Stimulated activated CD4-positive, alpha-beta T cell treated with anti-CD3 and anti-CD28 coated beads, Interleukin-15, amount 100 ng/mL, for 48 hours (primary cell): Measurements from ENCODE around the gene HEATR5A.
"Not testable (repeated sequence)": the region's sequence is repeated elsewhere in the genome, so short reads cannot be mapped to it uniquely, and the experiment has no call there.

Experiments used
- DNase-seq, 2 donors: peaks; one replicate each; pipeline ENCODE4 v3.0.0-alpha.2; 2020; ENCODE audit warnings: low read depth in 2 of 2

Gene HEATR5A

GRCh38 chr14:31389946-31390345 lies 30.4 kb downstream of the HEATR5A start:
- no peak for DNase-seq

GRCh38 chr14:31388687-31389413 lies 31.5 kb downstream of the HEATR5A start:
- peak in 1 of 2 donors; percentile 1 for DNase-seq

DNA sequence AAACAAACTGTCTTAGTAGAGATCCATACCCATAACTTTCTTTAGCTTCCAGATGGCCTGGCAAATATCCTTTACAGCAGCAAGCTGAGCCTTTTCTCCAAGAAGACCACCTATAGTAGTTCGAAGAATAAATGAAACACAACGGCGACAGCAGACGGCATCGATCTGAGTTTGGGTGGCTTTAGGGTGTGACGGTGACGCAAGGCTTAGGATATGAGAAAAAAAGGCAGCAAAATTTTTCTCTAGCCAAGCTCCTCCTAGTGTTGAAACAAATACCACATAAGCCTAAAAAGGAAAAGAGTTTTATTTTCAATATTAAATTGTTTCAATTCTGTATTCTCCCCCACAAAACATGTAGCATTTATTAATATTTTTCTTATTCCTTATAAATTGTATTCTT lies 33.3 kb downstream of the HEATR5A start:
- no peak for DNase-seq

- DNase-seq = no peak
These were observed 34.1 kb downstream of the HEATR5A start for GRCh38 chr14:31386271-31386670.

DNA sequence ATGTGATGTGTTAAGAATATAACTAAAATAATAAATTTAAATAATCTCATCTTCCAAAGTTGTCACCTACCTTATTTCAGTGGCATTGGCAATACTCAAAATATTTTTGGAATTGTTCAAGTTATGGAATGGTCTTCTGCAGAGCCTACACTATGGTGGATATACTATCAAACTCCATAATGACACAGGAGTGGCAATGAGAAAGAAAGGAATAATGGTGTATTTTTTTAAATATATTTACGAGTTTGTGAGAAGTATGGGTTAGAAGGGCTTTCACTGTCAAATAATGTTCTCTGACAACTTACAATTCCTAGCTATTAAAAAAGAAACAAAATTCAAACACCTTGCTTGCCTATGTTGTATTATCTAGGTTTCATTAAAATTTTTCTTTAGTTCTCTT lies 38.1 kb downstream of the HEATR5A start:
- DNase-seq = no peak

DNA sequence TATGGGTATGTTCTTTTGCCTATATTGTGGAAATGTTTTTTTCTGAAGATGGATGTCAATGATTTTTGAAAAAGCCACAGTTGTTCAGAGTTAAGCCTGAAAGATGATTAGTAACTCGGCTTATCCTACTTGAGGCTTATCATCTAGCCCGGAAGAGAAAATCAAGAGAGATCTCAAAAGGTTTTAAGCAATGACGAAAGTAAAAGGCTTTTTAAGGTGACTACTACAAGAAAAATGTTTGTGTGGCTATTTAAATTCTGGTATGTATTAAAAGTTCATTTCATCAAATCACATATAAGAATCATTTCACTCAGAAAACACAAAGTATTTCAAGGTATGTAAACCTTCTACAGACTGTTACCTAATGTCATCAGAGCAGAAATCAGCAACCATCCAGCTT lies 40.2 kb downstream of the HEATR5A start:
- DNase-seq = no peak

DNA sequence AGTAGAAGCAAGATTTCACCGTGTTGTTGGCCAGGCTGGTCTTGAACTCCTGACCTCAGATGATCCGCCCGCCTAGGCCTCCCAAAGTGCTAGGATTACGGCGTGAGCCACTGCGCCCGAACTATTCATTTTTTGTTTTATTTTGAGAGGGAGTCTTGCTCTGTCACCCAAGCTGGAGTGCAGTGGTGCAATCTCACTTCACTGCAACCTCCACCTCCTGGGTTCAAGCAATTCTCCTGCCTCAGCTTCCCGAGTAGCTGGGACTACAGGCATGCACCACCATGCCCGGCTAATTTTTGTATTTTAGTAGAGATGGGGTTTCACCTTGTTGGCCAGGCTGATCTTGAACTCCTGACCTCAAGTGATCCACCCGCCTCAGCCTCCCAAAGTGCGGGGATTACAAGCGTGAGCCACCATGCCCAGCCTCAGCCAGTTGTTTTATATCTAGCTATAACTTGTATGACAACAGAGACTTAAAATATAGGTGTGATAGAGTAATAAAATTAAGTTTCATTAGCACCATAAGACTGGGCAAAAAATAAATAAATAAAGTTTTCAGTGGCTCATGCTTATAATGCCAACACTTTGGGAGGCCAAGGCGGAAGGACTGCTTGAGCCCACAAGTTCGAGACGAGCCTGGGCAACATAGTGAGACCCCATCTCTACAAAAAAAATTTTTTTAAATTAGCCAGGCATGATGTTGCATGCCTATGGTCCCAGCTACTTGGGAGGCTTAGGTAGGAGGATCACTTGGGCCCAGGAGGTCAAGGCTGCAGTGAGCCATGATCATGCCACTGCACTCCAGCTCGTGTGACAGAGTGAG lies 41.0 kb downstream of the HEATR5A start:
- not testable (repeated sequence) for DNase-seq

DNA sequence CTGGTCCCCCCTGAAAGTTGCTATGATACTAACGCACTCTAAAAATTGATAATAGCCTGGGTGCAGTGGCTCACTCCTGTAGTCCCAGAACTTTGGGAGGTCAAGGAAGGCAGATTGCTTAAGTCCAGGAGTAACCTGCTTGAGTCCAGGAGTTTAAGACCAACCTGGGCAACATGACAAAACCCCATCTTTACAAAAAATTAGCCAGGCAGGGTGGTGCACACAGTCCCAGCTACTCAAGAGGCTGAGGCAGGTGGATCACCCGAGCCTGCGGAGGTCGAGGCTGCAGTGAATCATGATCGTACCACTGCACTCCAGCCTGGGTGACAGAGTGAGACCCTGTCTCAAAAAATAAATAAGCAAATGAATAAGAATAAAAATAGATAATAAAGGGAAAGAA lies 42.9 kb downstream of the HEATR5A start:
- no peak for DNase-seq

DNA sequence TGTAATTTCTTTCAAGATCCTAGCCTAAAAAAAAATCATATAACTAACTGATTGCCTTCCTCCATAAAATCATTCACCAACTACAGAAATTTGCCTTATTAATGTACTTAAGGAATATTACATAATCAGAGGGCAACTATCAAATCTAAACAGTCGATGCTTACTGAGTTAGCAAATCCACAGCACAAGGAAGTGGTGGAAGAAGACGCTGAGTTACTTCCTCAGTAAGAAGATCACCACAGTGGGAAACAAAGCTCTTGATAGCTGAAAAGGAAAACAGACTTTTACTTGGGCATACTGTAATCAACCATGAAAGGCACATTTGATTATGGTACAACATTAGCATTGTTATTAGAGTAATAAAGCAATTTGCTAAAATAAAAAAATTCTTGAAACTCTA lies 48.7 kb downstream of the HEATR5A start:
- no peak for DNase-seq

GRCh38 chr14:31363331-31364073 lies 56.8 kb downstream of the HEATR5A start:
- no peak for DNase-seq

- DNase-seq = no peak
These were observed 57.6 kb downstream of the HEATR5A start for GRCh38 chr14:31362746-31363145.

GRCh38 chr14:31361761-31362160 lies 58.6 kb downstream of the HEATR5A start:
- not testable (repeated sequence) for DNase-seq

DNA sequence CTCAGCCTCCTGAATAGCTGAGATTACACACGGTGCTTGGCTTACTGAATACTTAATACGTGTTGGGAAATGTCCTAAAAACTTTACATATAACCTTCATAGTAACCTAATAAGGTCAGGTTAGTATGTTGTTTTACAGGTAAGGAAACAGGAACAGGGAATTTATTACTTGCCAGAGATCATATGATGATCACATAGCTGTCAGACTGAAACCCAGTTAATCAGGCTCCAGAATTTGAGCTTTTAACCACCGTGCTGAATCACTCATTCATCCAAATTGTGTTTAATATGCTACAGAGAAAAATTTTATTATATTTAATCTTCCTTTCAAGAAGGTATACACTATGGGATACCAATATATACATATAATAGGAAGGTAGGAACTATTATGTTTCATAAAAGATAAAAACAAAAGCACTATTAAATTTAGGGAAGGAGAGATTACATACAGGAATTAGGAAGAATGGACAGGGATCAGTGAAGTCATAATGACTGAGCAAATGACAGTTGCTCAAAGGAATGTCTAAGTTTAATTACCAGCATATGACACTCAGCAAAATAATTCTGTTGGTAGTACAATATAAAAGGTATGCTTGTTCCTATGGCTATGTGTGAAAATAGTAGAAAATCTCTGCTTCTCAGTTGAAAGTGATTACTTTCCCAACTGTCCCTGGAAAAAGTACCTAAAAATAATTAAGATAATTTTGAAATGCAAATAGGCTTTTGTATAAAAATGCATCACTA lies 59.3 kb downstream of the HEATR5A start:
- no peak for DNase-seq

GRCh38 chr14:31357279-31357678 lies 63.1 kb downstream of the HEATR5A start:
- no peak for DNase-seq

DNA sequence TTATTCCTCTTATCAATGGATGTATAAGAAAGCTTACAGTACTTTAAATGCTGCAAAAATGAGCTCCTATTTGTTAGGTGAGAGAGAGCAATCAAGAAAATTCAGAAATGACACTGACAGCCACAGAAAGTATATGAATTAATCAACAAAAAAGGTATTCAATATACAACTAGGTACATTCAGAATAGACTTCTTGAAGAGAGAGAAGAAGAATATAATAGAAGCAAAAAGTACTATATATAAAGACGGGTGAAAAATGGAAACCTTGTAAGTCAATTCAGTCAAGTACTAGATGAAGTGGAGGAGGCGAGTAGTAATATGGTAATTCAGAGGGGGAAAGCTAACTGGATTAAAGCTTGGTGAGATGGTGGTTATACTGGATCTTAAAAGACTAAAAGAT lies 74.3 kb downstream of the HEATR5A start:
- no peak for DNase-seq

DNA sequence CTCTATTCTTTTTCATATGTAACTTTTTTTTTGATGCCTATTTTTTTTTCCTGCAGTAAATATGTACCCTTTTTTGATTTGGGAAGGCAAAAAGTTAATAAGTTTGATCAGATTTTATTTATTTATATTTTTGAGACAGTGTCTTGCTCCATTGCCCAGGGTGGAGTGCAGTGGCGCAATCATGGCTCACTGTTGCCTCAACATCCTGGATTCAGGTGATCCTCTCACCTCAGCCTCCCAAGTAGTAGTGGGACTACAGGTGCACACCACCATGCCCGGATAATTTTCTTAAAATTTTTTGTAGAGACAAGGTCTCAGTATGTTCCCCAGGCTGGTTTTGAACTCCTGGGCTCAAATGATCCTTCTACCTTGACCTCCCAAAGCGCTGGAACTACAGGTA lies 79.1 kb downstream of the HEATR5A start:
- DNase-seq = no peak

DNA sequence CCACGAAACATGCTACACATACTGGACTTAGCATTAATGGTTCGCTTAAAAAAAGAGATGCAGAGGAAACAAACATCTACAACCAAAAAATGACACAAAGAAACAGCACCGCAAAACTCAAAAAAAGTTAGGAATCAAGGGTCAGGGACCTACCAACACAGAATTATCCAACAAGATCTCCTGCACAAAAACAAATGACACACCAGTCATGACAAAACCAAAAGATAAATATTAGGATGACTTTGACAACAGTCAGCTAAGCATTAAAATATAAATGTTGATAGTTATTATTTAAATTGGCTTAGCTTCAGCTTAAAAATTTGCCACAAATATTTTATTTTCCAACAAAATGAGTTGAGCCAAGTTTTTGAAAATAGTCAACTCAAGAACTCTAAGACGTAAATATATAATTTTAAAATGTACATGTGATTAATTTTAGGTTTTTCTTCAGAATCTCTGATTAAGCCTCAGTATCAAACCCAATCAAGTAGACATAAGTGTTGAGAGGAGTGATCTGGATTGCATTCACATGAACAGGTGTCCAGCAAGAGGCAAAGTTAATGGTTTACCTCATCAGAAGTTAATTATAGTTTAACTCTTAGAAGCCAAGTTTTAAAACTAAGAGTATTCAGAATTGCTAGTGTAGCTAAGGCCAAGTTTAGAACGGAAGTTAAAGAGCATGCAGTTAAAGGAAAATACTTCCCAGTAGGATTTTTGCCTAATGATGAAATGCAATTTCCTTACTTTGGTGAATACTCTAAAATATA lies 79.9 kb downstream of the HEATR5A start:
- no peak for DNase-seq

DNA sequence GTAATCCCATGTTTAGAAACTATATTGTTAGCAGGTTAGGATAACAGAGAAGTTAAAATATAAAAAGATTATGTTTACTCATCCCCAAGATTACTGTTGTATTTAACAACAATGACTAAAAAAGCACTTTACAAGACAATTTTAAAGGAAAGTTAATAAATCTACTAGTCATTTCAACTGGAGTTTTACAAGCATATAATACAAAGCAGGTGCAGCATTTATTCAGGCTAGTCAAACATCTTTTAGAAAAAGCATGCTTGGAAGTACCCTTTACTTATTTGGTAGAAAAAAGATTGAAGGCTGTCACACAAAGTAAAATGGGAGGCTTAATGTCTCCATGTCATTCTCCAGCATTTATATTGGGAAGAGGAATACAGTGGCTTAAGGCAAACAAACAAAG lies 80.6 kb downstream of the HEATR5A start:
- DNase-seq = no peak

- DNase-seq = no peak
These were observed 83.0 kb downstream of the HEATR5A start for GRCh38 chr14:31337331-31337730.

DNA sequence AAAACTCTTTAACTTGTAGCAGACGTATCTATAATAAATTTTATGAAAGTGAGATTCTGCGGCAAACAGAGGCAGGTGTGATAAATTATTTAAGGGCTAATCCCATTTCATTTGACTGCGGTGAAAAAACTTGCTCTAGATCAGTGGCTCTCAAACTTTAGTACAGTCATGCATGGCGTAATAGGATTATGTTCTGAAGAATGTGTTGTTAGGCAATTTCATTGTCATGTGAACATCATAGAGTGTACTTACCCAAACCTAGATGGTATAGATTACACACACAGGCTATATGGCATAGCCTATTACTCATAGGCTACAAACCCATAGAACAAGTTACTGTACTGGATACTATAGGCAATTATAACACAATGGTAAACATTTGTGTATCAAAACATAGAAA lies 83.7 kb downstream of the HEATR5A start:
- DNase-seq = no peak

DNA sequence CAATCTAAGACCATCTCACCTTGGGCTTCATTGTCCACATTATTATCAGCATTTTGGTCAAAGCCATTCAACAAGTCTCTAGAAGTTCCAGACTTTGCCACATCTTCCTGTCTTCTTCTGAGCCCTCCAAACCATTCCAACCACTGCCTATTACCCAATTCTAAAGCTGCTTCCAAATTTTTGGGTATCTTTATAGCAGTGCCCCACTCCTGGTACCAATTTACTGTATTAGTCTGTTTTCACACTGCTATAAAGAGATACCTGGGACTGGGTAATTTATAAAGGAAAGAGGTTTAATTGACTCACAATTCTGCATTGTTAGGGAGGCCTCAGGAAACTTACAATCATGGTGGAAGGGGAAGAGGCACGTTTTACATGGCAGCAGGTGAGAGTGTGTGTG lies 89.0 kb downstream of the HEATR5A start:
- not testable (repeated sequence) for DNase-seq
